Jurkat, Clone E6-1 (cell line): ENCODE data around the gene BIRC7. TPM values are rescaled to one million over a fixed set of nuclear protein-coding genes. Genes with fewer than 3 reads are reported as not detected.

Experiments
- DNase-seq: peaks from one replicate; pipeline ENCODE4 v3.0.0-alpha.2; 2011; ENCODE audit warnings: low read depth, low spot score
- H3K4me3 ChIP-seq: 2 replicates; pipeline ENCODE4 v1.5.1; 2011; ENCODE audit warnings: mild to moderate bottlenecking, low read length, control low read depth, moderate library complexity
- polyA plus RNA-seq: library from polyadenylated mRNA; unstranded; fragments of >200 nt; gene quantifications from one replicate; pipeline ENCODE4 v1.2.1, GENCODE V29; 2012; ENCODE audit warnings: missing spikeins; ENCODE audit not compliant: insufficient read length, insufficient read depth

Gene BIRC7, protein sequence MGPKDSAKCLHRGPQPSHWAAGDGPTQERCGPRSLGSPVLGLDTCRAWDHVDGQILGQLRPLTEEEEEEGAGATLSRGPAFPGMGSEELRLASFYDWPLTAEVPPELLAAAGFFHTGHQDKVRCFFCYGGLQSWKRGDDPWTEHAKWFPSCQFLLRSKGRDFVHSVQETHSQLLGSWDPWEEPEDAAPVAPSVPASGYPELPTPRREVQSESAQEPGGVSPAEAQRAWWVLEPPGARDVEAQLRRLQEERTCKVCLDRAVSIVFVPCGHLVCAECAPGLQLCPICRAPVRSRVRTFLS
- not detected for polyA plus RNA-seq

DNA sequence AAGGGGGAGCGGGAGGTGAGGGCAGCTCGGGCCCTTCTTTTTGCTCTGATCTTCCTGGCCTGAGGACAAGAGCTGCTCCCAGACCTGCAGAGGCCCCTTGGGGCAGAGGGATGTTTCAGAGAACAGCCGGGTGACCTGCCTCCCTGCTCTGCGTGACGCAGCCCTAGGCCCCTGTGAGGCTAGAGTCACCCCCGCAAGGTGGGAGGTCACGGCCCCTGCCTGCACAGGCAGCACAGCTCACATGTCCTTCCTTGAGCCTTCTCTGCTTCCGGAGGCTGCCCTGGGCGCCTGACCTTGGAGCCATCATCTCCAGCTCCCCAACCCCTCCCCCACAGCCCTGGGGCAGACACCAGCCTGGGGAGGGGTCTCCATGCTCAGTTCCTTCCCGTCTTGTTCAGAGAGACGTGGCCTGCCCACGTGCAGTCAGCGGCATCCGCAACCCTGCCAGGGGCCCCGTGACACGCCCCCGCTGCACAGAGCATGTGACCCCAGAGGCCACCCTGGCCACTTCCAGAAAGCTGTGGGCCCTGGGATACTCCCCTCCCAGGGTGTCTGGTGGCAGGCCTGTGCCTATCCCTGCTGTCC lies at the start of gene BIRC7:
Gene BIRC7, plus strand, starts transcription at position 507 of the 585 bp plus-strand sequence. CDS start 192 bp downstream, outside the sequence.
- no peak within 1 kb of the TSS for H3K4me3 ChIP-seq
- DNase-seq, result no peak

DNA sequence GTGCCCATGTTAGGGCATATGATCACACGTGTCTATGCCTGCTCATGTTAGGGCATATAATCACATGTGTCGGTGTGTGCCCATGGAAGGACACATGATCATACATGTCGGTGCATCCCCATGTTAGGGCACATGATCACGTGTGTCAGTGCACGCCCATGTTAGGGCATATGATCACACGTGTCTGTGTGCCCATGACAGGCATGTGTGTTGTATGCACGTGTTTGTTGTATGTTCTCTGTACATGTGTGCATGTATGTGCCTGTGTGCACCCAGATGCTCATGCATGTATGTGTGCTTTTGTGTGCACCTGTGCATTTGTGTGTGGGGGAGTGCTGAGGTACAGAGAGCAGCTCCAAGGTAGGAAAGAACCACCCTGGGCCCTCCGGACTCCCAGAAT lies 49.6 kb upstream of the BIRC7 start:
- H3K4me3 ChIP-seq, result no peak overlapping the region
- no peak for DNase-seq

DNA sequence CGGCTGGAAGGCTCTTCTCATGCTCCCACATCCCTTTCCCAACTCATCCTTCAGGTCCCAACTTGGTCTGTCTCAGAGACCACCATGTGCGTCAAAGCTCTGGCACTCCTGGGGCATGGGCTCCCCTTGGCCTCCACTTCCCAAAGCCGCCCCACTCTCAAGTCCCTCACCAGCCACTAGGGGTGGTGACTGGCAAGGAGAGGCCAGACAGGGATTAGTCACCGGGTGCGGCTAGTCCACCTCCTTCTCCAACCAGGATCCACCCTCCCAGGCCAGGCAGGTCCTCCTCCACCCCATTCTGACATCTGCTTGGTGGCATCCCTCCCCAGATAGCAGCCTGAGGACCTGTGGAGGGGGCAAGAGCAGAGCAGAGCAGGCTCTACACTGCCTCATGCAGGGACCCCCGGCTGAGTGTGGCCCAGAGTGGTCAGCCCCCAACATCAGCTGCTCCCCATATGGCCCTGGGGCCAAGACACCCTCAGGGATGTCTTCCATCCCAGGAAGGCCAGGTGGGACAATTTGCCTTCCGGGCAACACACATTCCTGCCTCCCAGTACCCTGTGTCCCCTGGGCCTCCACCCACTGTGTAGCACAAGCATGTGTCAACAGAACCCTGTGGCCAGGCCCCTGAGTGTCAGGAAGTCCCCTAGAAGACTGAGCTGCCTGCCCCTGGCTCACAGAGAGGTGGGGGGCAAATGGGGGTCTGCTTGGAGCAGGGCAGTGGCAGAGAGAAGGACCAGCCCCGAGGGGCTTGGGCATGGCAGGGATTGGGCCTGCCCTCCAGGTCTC lies 49.0 kb upstream of the BIRC7 start:
- H3K4me3 ChIP-seq, result no peak overlapping the region
- no peak for DNase-seq

DNA sequence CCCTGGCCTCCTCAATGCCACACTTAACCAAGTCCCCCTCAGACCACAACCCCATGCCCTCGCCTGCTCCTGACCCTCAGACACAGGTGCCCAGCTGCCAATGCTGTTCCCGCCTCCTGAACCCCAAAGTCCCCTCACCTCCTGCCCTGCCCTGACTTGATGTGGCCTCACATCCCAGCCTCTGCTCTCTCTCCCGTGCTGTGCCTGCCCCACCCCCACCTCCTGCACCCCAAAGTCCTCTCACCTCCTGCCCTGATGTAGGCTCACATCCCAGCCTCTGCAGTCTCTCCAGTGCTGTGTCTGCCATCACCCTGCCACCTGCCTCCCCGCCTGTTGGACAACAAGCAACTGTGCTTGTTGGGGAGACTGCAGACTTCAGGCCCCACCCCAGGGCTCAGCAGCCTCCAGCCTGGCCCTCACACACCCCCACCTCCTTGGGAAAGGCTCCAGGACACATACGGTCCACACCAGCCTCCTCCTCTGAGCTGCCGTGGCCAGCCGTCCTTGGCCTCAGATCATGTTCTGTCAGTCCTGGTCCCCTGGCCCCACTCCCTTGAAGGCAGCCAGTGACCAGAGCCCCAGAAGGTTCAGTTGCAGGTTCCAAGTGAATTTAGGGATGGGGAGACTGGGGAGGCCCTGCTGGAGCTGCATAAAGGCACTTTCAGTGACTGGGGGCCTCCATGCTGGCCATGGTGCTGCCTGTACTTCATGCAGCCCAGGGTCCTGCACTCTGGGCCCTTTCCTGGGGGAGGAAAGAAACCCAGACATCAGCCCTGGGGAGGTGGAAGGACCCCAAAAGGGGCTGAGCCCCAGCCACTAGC lies 48.2 kb upstream of the BIRC7 start:
- H3K4me3 ChIP-seq, result no peak overlapping the region
- no peak for DNase-seq

DNA sequence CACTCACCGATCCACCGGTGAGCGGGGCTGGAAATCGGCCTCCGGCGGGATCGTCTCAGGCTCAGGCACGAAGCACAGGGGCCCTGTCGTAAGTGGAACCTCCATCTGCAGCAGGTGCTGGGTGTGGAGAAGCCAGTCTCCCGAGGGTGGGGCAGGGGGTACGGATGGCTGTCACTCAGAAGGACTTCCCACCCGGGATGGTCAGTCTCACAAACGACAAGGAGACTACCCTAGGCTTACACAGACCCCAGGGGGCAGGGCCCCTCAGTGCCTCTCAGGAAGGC lies 47.6 kb upstream of the BIRC7 start:
- DNase-seq, result no peak
- no peak overlapping the region for H3K4me3 ChIP-seq

DNA sequence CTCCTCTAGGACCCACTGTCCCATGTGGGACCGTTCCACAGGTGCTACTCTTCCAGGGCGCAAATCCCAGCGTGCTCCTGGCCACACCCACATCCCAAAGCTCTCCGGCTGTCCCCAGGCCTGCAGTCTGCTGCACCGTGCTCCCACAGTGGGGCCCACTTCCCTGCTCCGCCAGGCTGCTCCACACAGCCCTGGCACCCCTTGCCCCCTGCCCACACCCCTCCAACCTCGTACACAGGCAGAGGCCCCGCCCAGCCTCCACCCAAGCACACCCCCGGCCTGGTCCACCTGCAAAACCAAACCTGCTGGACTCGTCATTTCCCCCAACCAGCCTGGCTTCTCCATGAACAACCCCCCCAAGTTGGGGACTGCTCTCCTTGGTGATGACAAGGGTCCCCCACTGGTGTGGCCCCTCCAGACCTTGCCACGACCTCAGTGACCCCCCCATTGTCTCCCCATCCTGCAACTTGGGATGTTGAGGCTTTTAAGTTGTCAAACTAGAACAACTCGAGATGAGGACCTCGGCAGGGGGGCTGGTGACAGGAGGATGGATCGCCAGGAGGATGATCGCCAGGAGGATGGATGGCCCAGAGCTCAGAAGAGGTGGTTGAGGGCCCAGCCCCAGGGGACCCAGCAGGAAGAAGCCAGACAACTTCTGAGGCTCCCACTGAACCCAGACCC lies 46.9 kb upstream of the BIRC7 start:
- H3K4me3 ChIP-seq, result no peak overlapping the region
- DNase-seq, result no peak

DNA sequence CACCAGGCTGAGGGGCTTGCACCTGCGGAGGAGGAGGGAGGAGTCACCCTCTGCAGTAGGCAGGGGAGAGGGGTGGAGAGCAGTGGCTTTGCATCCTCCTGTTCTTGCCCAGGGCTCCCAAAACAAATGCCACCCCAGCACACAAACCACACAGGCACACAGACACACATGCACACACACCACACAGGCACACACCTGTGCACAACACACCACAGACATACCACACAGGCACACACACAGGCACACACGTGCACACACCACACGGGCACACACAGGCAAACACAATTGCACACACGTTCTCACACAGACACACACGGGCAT lies 46.4 kb upstream of the BIRC7 start:
- peak; percentile 45 for DNase-seq

DNA sequence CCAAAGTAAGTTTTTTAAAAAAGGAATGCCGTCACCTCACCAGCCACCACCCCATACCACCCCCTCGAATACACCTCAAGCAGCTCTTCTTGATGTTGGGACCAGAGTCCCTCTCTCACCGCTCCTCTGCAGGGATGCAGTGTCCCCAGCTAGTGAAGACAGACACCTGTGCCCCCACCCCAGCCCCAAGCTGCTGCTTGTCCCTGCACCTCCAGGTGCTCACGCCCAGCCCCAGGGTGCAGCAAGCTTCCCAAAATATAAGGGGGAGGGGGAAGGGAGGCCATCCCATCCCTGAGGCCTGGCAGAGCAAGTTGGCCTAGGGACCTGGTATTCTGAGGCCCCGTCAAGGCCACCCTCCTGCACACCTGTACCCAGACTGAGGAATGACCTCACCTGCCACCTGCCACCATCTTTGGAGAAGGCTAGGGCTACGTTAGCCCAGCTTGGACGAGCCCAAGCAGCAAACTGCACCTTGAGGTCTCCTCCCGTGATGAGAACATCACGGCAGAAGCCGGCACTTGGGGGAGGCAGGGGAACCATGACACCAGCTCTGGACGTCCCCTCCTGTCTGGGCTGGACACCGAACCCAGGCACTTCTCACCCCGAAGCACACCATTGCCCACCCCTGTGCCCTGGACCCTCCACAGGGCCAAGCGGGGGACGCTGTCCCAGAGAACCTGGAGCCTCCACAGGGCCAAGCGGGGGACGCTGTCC lies 45.7 kb upstream of the BIRC7 start:
- H3K4me3 ChIP-seq, result no peak overlapping the region
- no peak for DNase-seq

More for the DNA sequence above, 46.4 kb upstream of the BIRC7 start:
- H3K4me3 ChIP-seq, result no peak overlapping the region

DNA sequence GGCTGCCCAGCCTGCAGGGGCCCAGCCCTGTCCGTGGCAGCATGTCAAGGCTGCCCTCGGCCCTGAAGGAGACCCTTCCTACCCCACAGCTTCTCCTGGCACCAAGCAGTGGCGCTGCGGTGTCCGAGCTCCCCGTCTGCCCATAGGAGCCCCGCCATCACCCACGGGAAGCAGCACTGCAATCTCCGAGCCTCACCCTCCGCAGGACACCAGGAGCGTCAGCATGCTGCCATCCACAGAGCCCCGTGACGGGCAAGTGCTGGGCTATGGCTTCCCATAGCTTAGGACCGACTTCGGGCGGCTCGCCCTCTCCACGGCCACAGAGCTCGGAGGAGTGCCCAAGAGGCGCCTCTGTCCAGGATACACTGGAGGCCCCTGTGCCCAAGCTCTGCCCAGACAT lies 44.9 kb upstream of the BIRC7 start:
- no peak for DNase-seq
- H3K4me3 ChIP-seq, result no peak overlapping the region

DNA sequence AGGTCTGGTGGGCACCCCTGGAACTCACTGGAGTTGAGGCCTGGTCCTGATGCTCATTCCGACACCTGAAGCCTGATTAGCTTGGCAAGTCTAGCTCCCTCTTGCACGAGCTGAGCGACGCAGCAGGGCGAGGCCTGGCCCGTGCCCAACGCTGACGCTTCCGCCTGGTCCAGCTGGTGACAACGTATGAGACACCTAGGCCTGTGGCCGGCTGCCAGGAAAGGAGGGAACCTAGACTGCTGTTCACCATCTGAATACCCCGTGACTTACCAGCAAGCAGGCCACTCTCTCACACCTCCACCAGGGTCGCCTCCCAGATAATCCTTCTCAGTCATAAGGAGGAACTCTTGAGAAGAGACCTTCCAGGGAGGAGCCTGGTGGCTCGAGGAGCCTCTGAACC lies 44.3 kb upstream of the BIRC7 start:
- no peak for DNase-seq
- no peak overlapping the region for H3K4me3 ChIP-seq

DNA sequence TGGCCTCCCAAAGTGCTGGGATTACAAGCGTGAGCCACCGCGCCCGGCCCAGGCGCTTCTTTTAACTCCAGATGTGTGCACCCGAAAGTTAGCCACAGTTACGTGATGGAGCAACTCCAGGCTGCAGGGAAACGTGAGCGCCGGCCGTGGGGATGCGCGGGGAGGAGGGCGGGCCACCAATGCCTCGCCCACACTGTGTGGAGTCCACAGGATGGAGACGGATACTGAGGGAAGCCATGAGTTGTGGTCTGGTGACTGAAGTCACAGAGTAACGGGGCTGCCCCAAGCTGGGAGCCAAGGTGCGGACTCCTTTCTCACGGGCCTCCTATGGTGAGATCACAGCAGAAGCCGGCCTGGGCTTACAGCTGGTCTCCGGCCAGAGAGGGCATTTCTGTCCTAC lies 43.0 kb upstream of the BIRC7 start:
- no peak overlapping the region for H3K4me3 ChIP-seq
- DNase-seq, result no peak

DNA sequence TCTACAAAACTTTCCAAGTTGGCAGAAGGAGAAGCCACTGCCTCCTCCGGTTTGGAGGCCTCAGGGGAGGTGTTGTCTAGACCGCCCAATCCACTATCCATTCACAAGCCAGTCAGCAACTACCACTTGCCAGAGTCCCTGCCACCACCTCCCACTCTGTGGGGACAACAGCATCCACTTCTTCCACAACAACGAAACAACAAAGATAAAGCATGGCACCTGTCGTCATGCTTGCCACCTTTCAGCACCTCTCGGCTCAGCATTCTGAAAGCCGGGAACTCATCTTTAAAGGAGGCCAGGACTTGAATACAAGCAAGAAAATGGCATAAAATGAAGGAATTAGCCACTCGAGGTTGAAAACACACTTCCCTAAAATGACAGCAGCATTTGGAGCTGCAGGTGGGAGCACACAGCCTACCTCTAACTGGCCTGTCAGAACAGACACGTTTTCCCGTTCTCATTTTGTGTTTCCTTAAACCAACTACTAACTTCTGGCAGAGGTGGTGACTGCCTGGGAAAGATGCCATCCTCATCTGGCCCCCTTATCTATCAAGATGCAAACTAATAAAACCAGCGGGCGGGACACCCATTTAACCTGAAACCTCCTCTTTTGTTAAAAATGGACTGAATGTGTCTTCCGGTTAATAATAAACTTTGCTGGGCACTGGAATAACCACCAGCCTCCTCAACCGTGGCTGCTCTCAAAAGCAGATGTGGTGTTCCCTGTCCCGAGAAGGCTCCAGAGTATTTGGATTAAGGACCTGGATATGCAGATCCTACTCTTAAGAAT lies 41.5 kb upstream of the BIRC7 start:
- no peak for DNase-seq
- H3K4me3 ChIP-seq, result no peak overlapping the region

DNA sequence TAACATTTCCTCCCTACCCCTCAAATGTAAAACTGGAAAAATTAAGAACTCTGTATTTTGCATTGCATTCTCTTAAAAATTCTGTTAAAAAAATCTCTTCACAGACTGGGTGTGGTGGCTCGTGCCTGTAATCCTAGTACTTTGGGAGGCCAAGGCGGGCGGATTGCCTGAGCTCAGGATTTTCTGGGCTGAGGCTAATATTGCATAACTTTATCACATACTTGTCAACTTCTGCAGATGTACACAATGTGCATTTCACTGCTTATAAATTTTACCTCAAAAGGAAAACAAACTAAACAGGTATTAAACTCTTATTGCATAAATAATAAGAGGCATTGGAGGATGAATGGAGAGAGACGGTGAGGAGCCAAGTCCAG lies 40.9 kb upstream of the BIRC7 start:
- H3K4me3 ChIP-seq, result no peak overlapping the region

DNA sequence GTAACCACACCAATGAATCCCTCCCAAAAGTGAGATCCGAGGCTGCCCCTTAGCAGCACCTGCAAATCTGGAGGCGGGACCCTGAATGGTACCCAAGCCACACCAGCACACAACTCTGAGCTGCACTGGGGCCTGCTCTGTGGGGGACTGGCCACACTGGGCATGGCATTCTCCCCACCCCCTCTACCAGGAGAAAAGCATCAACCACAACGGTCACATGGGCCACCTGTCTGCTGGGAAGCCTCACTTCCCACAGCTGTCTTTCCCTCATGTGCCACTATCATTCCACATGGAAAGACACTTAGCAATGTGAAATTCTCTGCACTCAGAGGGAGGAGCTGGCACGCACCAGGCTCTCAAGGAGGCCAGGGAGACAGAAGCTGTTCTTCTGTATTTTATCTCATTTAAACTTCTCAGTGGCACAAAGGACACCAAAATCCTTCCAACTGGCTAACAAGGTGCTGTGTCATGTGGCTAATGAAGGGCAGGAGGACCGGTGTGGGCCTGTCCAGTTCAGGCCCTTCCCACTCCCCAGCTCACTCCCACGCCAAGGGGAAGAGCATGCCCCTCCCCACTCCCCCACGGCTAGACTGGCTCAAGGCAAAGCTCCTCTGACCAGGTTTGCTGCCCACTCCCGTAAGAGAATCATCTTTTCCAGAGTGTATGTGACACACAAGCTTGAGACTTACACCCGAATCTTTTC lies 38.8 kb upstream of the BIRC7 start:
- no peak for DNase-seq
- no peak overlapping the region for H3K4me3 ChIP-seq

More for the DNA sequence above, 40.9 kb upstream of the BIRC7 start:
- DNase-seq, result no peak

DNA sequence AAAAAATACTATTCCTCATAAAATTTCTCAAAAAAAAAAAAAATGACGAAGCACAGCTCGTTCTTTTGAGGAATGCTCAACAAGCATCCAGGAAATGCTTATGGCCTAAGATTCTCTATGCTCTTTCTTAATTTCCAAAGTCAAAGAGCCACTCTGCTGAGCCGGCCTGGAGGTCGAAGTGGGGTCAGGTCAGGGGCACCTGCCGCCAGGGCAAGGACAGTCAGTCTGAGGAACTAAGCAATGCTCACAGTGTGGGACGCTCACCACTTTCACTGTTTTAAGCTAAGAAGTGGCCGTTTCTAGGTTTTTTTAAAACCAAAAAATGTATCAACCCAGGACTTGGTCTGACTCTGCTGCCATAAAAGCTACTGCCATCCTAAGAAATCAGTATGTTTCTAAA lies 37.1 kb upstream of the BIRC7 start:
- H3K4me3 ChIP-seq, result no peak overlapping the region
- no peak for DNase-seq

DNA sequence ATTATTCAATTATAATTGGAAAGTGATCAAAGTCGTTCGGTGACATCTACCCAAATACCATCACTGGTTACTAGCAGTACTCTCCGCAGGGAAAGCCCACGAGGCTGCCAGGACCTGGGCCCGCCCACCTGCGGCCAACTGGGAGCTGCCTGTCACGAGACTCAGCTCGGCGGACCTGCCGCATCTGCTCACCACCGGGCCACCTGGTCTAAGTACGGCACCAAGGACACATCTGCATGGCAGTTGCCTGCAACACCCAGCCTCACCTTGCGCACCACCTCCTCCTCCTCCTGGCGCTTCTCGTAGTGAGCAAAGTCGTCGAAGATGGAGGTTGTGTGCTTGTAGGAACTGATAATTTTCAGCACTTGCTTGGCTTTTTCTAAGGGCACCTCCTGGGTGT lies 33.7 kb upstream of the BIRC7 start:
- H3K4me3 ChIP-seq, result no peak overlapping the region
- no peak for DNase-seq

DNA sequence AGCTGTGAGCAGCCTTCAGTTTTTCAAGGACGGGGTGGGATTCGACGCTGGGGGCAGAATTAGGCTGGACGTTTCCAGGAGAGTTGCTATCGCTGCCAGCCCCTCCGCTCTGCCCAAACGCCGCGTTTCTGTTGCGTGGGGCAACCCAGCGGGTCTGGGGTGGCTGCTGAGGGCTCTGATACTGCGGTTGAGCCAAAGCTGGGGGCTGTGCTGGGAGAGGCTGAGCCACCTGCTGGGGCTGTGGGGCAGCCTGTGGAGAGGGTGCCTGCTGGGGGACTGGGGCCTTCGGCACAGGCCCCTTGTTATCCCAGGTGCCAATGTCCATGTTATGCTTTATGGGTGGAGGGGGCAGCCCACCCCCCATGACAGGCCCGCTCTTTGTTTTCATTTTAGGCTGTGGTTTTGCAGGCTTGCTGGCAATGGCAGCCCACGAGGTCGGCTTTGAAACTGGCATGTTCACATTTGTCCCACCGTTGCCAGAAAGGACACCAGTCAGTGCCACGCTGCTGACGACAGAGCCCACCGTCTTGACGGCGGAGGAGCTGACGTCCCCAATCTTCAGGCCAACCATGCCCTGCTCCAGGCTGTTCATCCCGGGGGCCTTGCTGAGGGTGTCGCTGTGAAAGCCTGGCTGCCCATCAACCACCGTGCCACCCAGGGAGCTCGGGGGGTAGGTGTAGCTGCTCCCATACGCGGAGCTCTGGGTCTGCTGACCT lies 32.7 kb upstream of the BIRC7 start:
- no peak overlapping the region for H3K4me3 ChIP-seq
- DNase-seq, result no peak
